Right lung (tissue), 5 donors: Measurements from ENCODE around the gene MUC4. TPM values are rescaled to one million over a fixed set of nuclear protein-coding genes. Genes with fewer than 3 reads are reported as not detected.
"Not testable (repeated sequence)": the region's sequence is repeated elsewhere in the genome, so short reads cannot be mapped to it uniquely, and the experiment has no call there.

Source experiments
- DNase-seq, 2 donors: peaks; one replicate each; pipeline ENCODE4 v3.0.0-alpha.2; 2013
- polyA plus RNA-seq, 5 donors: library from polyadenylated mRNA; unstranded; fragments of 120-200 nt; gene quantifications; one replicate each; pipeline versions ENCODE4 v1.2.1 to v1.2.3, GENCODE V29; 2013; ENCODE audit warnings: inconsistent platforms in 1 of 5, low replicate concordance in 1 of 5; ENCODE audit not compliant: insufficient read length in 5 of 5, insufficient read depth in 1 of 5

MUC4 gene
- polyA plus RNA-seq, 5 donors: 0.18 to 1.2 (median 0.46) TPM

- DNase-seq: no peak
Measured at GRCh38 chr3:195839260-195840010, 27.7 kb upstream of the MUC4 start.

- no peak for DNase-seq
Measured at GRCh38 chr3:195838714-195839113, 27.0 kb upstream of the MUC4 start.

DNA sequence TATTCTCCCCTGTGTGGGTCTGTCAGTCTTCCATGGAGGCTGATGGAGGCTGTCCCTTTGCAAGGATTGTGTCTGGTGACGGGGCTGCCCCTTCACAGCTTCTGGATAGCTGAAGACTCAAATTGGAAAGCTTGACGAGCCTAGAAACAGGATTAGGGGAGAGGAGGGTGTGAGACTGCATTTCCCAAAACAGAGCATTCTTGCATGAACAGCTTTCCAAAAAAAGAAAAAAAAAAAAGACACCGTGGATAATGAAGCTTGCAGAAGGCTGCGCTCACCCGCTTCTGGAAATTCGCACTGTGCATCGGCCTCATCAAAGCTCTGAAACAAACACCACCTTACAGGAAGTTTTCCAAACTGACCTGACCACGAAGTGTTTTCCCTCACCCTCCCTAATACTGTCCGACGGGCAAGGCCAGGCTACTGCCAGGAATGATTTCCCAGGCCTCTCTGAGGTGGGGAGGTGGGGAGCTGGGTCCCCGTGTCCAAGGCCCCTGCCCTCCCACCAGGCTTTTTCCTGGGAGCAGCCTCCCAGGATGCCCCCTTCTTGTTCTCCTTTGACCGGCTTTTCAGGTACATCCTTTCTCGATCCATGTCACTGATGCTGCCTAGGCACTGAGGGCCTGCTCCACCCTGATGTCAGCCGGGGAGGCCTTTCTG, 24.9 kb upstream of the MUC4 start:
- DNase-seq: no peak

- no peak for DNase-seq
Measured at GRCh38 chr3:195835791-195836190, 24.1 kb upstream of the MUC4 start.

DNA sequence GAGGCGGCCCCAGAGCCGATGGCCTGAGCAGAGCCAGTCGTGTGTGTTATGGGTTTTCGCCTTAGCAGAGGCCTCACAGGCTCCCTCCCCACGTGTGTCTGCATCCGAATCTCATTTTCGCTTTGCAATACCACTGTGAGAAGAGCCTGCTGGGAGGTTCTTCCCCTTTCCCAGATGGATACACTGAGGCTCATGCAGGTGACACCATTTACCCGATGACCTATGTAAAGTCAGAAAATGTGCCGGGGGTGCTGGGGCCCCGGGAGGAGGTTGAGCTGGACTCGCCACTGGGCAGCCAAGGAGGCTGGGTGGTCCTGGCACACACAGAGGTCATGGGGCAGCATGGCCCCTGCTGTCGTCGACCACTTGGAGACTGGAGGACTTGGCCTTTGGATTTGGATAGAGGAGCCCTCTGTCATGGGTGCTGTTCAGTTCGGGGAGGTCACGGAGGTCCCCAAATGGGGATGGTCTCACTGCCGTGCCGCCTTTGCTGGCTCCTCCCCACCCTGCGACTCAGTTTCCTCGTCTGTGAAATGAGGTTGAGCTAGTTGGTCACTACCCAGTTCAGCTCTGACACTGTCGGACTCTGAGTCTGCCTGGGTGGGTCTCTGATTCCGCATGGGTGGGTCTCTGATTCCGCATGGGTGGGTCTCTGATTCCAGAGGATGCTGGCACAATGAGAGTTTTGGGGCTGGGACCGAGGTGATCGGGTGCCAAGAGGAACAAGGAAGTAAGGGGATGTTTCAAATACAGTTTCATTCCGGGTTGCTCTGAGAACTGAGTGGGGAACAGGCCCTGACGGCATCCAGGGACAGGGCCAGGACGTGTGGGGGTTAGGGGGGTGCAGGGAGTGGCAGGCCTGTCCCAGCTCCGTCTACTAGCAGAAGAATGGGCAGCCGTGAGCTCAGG, 23.2 kb upstream of the MUC4 start:
- no peak for DNase-seq

GRCh38 chr3:195829897-195830254, 18.1 kb upstream of the MUC4 start:
- no peak for DNase-seq

GRCh38 chr3:195828762-195829161, 17.0 kb upstream of the MUC4 start:
- no peak for DNase-seq

DNA sequence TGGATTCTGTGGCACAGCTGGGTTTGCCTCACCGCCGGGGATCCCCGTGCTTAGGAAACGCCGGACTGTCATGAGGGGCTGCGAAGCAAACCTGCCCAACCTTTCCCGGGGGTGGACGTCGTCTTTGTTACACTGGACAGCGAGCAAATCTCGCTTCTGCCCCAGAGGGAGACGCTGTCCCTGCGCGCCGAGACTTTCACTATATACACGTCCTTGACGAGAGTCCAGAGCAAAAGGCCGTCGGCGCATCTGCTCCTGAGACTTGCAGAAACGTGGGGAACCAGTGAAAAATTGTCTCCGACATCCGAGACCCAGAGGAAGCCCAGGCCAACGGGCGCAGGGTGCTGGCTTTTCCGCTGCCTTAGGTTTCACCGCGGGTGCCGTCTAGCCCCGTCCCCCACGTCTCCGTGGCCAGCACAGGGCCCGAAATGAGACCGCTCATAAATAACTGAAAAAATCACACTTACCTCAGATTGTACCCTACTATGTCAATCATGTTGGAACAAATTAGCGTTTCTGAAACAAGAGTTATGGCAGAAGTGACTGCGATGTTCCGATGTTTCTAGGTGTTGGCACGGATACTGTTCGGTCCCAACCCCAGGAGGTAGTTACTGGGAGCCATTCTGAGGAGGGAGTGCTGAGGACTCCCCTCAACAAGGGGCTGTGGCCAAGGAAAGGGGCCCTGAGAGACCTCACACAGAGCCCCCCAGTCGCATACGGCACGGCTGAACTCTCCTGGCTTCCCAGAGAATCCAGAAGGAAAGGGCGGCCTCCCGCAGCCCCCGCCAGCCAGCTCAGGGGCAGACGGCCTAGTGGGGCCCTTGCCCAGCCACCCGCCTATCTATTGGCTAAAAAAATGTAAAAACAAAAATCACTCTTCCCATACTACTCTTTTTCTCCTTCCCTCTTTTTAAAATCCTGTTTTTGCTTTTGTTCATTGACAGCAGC, 14.4 kb upstream of the MUC4 start:
- no peak for DNase-seq

DNA sequence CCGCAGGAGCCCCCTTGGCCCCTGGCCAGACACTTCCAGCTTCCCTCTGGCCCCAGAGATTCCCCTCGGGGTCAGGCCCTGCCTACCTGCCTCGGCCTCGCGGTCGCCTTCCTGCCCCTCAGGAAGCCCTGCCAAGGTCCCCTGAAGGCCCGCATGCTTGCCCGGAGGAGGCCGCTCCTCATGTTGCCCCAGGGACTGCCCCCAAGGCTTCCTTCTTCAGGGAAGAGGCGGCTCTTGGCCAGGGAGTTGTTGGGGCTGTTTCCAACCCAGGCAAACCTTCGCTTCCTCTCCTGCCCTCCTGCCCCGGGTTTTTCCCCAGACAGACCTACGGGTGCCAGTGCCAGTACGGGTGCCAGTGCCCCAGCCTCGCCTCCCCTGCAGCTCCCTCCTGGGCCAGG, 13.5 kb upstream of the MUC4 start:
- no peak for DNase-seq

DNA sequence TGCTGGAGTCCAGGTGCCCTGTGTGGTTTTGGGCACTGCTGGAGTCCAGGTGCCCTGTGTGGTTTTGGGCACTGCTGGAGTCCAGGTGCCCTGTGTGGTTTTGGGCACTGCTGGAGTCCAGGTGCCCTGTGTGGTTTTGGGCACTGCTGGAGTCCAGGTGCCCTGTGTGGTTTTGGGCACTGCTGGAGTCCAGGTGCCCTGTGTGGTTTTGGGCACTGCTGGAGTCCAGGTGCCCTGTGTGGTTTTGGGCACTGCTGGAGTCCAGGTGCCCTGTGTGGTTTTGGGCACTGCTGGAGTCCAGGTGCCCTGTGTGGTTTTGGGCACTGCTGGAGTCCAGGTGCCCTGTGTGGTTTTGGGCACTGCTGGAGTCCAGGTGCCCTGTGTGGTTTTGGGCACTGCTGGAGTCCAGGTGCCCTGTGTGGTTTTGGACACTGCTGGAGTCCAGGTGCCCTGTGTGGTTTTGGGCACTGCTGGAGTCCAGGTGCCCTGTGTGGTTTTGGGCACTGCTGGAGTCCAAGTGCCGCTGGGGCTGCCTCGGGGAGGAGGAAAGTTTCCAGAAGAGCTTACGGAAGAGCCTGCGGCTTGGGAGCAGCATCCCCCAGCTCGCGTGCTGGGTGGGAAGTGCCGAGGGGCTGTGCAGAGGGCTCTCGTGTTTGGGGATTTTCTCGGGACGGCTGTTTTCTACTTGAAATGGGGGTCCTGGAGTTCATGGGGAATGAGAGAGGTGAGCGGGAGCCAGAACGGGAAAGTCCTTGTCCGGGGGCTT, 12.9 kb upstream of the MUC4 start:
- DNase-seq: not testable (repeated sequence)

DNA sequence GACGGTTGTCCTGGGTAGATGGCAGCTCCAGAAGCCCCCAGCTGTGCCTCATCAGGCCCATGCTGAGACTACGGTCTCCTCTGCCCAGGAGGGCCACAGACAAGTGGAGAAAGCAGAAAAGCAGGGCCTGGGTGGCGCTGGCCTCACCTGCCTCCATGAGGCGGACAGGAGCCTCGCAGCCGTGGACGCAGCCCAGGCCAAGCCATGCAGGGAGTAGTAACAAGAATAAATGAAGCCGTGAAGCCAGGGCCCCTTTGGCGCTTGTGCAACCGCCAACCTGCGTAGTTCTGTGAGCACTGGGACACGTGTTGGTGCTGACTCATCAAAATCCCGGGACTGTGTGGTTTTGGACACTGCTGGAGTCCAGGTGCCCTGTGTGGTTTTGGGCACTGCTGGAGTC, 12.3 kb upstream of the MUC4 start:
- no peak for DNase-seq

GRCh38 chr3:195823280-195823679, 11.6 kb upstream of the MUC4 start:
- DNase-seq: peak; percentile 62 to 64

GRCh38 chr3:195822131-195822696, 10.5 kb upstream of the MUC4 start:
- DNase-seq: no peak

DNA sequence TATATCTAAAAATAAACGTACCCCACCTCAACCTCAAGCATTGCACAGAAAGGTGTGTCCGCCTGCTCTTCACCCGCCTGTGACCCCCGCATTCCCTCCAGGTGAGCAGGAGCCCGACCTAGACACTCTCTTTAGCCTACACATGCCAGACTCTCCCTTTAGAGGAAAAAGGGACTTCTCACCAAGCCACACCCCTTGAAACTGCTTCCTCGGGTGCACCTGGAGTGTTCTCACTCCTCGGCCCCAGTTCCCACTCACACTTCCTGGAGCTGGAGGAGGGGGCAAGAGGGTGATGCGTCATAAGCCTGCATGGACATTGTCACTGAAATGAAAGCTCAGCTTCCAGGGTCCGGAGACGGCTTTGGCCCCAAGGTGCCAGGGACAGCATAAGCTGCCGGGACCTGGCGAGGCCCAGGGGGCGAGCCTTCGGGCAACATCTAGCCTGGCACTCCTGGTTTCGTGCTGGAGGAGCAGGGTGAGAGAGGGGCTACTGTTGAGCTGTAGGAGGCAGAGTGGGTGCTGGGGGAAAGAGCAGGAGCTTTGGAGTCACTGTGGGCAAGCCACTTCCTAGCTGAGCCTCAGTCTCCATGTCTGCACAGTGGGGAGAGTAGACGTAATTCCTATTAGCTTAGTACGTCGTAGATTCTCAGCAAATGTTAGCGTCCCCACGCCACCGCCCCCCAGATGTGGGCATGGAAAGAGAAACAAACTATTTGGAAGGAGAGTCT, 9.8 kb upstream of the MUC4 start:
- no peak for DNase-seq

GRCh38 chr3:195820901-195821300, 9.2 kb upstream of the MUC4 start:
- no peak for DNase-seq

- DNase-seq: no peak
Measured at GRCh38 chr3:195820186-195820585, 8.5 kb upstream of the MUC4 start.

- no peak for DNase-seq
Measured at GRCh38 chr3:195818301-195818700, 6.6 kb upstream of the MUC4 start.

- DNase-seq: no peak
Measured at GRCh38 chr3:195817578-195818135, 5.9 kb upstream of the MUC4 start.

DNA sequence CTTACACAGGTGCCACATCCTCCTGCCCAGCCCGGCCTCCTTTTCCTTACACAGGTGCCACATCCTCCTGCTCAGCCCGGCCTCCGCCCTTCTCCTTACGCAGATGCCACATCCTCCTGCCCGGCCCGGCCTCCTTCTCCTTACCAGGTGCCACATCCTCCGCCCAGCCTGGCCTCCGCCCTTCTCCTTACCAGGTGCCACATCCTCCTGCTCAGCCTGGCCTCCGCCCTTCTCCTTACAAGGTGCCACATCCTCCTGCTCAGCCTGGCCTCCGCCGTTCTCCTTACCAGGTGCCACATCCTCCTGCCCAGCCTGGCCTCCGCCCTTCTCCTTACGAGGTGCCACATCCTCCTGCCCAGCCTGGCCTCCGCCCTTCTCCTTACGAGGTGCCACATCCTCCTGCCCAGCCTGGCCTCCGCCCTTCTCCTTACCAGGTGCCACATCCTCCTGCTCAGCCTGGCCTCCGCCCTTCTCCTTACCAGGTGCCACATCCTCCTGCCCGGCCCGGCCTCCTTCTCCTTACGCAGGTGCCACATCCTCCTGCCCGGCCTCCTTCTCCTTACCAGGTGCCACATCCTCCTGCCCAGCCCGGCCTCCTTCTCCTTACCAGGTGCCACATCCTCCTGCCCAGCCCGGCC, 4.7 kb upstream of the MUC4 start:
- not testable (repeated sequence) for DNase-seq
